ENCODE results near the gene IL19.

Gene IL19

DNA sequence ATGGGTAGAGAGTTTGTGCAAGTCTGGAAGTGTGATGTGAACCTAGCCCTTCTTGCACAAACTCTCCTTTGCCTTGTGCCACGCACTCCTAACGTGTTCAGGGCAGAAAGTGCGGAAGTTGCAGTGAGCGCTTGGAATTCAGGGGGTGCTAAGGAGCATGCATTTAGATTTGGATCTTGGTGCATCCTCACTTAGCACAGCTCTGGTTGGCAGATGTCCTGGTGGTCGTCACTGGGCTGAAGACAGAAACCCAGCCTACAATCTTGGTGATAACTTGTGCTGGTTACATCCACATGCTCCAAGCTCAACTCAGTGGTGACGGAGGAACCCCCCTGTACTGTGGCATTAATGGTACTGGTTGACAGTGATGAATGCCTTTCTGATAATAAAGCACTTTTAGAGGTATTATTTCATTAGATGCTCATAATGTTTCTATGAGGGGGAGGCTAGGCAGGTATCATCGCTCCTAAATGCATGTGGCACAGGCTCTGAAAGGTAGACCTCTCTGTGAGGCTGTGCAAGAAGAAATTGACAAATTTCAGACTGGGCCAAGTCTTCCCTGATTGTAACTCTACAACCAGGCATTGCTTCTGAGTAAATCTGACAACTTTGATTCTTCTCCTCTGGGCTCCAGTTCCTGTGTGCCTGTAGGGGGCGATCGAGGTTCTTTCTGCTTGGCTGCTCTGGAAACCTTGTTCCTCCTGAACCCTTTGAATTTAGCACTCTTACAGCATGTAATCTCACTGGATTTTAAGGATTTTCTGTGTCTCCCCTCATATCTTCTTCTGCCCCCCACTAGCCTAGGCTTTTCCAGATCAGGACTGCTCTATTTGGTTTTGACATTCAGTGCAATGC is 45.2 kb upstream of the IL19 start:
- H3K4me3 ChIP-seq (ENCODE audit: low read depth, low read length), result no peak overlapping the region
- TF ChIP-seq, protein P1, sequence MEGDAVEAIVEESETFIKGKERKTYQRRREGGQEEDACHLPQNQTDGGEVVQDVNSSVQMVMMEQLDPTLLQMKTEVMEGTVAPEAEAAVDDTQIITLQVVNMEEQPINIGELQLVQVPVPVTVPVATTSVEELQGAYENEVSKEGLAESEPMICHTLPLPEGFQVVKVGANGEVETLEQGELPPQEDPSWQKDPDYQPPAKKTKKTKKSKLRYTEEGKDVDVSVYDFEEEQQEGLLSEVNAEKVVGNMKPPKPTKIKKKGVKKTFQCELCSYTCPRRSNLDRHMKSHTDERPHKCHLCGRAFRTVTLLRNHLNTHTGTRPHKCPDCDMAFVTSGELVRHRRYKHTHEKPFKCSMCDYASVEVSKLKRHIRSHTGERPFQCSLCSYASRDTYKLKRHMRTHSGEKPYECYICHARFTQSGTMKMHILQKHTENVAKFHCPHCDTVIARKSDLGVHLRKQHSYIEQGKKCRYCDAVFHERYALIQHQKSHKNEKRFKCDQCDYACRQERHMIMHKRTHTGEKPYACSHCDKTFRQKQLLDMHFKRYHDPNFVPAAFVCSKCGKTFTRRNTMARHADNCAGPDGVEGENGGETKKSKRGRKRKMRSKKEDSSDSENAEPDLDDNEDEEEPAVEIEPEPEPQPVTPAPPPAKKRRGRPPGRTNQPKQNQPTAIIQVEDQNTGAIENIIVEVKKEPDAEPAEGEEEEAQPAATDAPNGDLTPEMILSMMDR (IDR thresholded peaks at IDR 0.05; ENCODE audit: low read depth, low read length), result peak; percentile 83
- TF ChIP-seq POLR2A (IDR thresholded peaks at IDR 0.05; ENCODE audit: extremely low read depth, insufficient read length) (no peak), MYC (IDR thresholded peaks at IDR 0.05; ENCODE audit: low read depth, low read length) (no peak)
- peak; percentile 73 for DNase-seq (ENCODE audit: low read depth)

DNA sequence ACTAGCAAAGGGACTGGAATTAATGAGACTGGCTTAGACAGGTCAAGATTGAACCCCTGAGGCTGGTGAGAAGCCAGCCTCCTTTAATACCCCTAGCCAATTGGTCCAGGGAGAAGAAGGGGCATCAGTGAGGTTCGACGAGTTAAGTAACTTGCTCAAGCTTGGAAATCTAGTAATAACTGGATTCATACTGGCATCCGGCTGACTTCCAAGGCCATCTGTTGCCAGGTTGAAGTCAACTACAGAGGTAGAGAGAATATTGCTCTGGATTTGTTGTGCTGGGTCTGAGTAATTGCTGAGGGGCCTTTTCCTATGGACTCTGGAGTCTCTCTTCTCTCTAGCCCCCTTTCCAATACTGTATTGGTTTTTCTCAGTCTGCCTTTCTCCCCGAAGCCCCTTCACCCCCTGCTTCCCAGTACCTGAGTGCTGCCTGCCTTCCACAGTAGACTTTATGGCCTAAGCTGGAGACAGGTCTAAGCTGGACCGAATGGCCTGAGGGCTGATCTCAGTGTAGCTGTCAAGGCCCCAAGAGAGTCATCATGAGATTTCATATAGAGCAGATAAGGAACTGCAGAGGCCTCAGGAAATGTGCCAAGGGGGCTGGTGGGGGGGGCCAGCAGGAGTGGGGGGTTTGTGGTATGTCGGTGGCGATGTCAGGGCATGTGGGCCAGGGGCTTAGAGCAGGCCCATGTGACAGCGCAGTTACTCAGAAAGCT is 42.4 kb upstream of the IL19 start:
- H3K4me3 ChIP-seq (ENCODE audit: low read depth, low read length), result no peak overlapping the region
- no peak for TF ChIP-seq MYC (IDR thresholded peaks at IDR 0.05; ENCODE audit: low read depth, low read length)
- no peak for TF ChIP-seq POLR2A (IDR thresholded peaks at IDR 0.05; ENCODE audit: extremely low read depth, insufficient read length)
- TF ChIP-seq, protein P2, sequence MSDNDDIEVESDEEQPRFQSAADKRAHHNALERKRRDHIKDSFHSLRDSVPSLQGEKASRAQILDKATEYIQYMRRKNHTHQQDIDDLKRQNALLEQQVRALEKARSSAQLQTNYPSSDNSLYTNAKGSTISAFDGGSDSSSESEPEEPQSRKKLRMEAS (IDR thresholded peaks at IDR 0.05; ENCODE audit: low read depth, low read length), result no peak
- TF ChIP-seq, protein P1 (IDR thresholded peaks at IDR 0.05; ENCODE audit: low read depth, low read length), result no peak
- DNase-seq (ENCODE audit: low read depth), result no peak

DNA sequence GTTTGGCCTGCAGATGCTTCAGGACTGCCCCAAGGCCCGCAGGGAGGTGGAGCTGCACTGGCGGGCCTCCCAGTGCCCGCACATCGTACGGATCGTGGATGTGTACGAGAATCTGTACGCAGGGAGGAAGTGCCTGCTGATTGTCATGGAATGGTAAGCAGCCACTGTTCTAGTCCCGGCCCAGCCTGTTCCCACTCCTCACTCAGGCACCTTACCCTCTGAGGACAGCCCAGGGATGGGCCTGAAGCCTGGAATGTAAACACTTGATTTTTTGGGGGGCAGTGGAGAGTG is 41.9 kb upstream of the IL19 start:
- TF ChIP-seq MYC (IDR thresholded peaks at IDR 0.05; ENCODE audit: low read depth, low read length), result no peak
- TF ChIP-seq, protein P2 (IDR thresholded peaks at IDR 0.05; ENCODE audit: low read depth, low read length), result no peak
- TF ChIP-seq, protein P1 (IDR thresholded peaks at IDR 0.05; ENCODE audit: low read depth, low read length), result no peak
- no peak for TF ChIP-seq POLR2A (IDR thresholded peaks at IDR 0.05; ENCODE audit: extremely low read depth, insufficient read length)
- H3K4me3 ChIP-seq (ENCODE audit: low read depth, low read length), result no peak overlapping the region
- DNase-seq (ENCODE audit: low read depth), result no peak

DNA sequence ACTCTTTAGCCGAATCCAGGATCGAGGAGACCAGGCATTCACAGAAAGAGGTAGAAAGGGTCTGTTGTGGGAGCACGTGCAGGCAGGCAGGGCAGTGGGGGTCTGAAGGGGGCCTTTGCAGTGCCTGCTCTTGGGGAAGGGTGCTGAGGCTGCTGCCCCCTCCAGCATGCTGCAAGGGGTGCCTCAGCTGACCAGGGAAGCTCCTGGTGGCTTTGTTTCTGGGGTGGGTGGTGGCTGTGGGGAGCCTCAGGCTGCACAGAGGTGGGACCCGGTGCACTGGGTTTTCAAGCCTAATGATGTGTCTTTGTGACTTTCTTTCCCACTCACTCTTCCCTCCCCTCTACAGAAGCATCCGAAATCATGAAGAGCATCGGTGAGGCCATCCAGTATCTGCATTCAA is 41.5 kb upstream of the IL19 start:
- TF ChIP-seq, protein P2 (IDR thresholded peaks at IDR 0.05; ENCODE audit: low read depth, low read length), result no peak
- TF ChIP-seq POLR2A (IDR thresholded peaks at IDR 0.05; ENCODE audit: extremely low read depth, insufficient read length) (no peak), MYC (IDR thresholded peaks at IDR 0.05; ENCODE audit: low read depth, low read length) (no peak)
- TF ChIP-seq, protein P1 (IDR thresholded peaks at IDR 0.05; ENCODE audit: low read depth, low read length), result no peak
- no peak overlapping the region for H3K4me3 ChIP-seq (ENCODE audit: low read depth, low read length)
- DNase-seq (ENCODE audit: low read depth), result no peak

DNA sequence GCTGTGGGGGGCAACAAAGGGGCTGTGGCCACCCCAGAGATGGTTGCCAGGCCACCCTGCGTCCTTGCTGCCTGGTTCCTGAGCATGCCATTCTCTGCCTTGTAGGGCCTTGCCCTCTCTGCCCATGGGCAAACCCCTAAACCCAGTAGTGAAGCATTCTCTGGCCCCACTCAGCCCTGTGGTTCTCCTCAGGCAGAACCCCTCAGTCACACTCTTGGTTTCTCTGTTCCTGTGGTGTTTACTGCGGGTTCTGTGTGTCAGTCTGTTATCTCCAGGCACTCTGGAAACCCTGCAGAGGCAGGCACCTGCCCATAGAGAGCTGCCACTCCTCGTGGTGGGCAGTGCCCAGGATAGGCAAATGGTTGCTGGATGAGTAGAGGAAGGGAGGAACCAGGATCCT is 41.1 kb upstream of the IL19 start:
- DNase-seq (ENCODE audit: low read depth), result no peak
- no peak overlapping the region for H3K4me3 ChIP-seq (ENCODE audit: low read depth, low read length)

More for the DNA sequence above, 41.1 kb upstream of the IL19 start:
- TF ChIP-seq, protein P1 (IDR thresholded peaks at IDR 0.05; ENCODE audit: low read depth, low read length), result no peak
- TF ChIP-seq, protein P2 (IDR thresholded peaks at IDR 0.05; ENCODE audit: low read depth, low read length), result no peak
- TF ChIP-seq POLR2A (IDR thresholded peaks at IDR 0.05; ENCODE audit: extremely low read depth, insufficient read length), result no peak
- TF ChIP-seq MYC (IDR thresholded peaks at IDR 0.05; ENCODE audit: low read depth, low read length), result no peak

Data from NB4 (cell line).